ENCODE results near the gene DDI1. TPM values are rescaled to one million over a fixed set of nuclear protein-coding genes. Genes with fewer than 3 reads are reported as not detected.

DDI1 gene
- total and polyA plus RNA-seq, 10 of the 15 experiments (the other 5 are each of a cell fraction or from before 2014, with no cell fraction given), result not detected

- no peaks in the 10 kb centered on the region for H4K20me1 ChIP-seq (ENCODE audit: control insufficient read depth, insufficient read depth)
- ChIA-PET CTCF (no interaction called here), RAD21 (ENCODE audit: unreplicated experiment) (no interaction called here), SMC1A (ENCODE audit: uncharacterized antibody, unreplicated experiment) (no interaction called here), POLR2A (no interaction called here)
- 14% methylated on average over 2 of the region's 2 CpGs for WGBS (ENCODE audit: insufficient coverage, insufficient replicate concordance, low lambda C conversion rate, missing lambda C conversion rate)
- no peak overlapping the region for H3K4me2 ChIP-seq (ENCODE audit: control insufficient read depth, insufficient read depth)
- no peak for DNase-seq (ENCODE audit: low read depth, low spot score)
- intact Hi-C loops (cut with micrococcal nuclease; ENCODE audit: unreplicated experiment), result no loop called here
- no peak overlapping the region for H3K4me3 ChIP-seq
- H3K27ac ChIP-seq (ENCODE audit: control insufficient read depth, insufficient read depth), result no peak overlapping the region
- no peaks in the 10 kb centered on the region for H3K4me1 ChIP-seq (ENCODE audit: control insufficient read depth, insufficient read depth, low read length)
- H3K9ac ChIP-seq (ENCODE audit: control insufficient read depth, insufficient read depth, low read length), result no peak overlapping the region
- no peak for ATAC-seq
- H3K27me3 ChIP-seq (replicated peaks in 1 of 2; ENCODE audit: control insufficient read depth in 2 of 2, insufficient read depth in 2 of 2, low read length in 1 of 2), result no peaks in the 10 kb centered on the region
- in situ Hi-C loops (cut with MboI), result no loop called here
- no peaks in the 10 kb centered on the region for H3K36me3 ChIP-seq (ENCODE audit: control insufficient read depth in 2 of 2, insufficient read depth in 2 of 2, low read length in 1 of 2)
- H2AFZ ChIP-seq (ENCODE audit: control insufficient read depth, low read depth, low read length), result no peak overlapping the region
- BruUV-seq (replicated peaks), result no TSS peak
- H3K9me3 ChIP-seq (replicated peaks; ENCODE audit: control insufficient read depth, insufficient read depth, low read length), result no peaks in the 10 kb centered on the region
- TF ChIP-seq TAF1 (IDR thresholded peaks at IDR 0.05; ENCODE audit: borderline replicate concordance, low read depth, low read length), result no peak
- FAIRE-seq, result no peak
- H3K79me2 ChIP-seq (ENCODE audit: control insufficient read depth, insufficient read depth, low read length), result no peaks in the 10 kb centered on the region
Measured at GRCh38 chr11:104041792-104042191, 5.4 kb downstream of the DDI1 start.

GRCh38 chr11:104043142-104043541 is 6.7 kb downstream of the DDI1 start:
- Histone ChIP-seq H3K27me3 (replicated peaks in 1 of 2; ENCODE audit: control insufficient read depth in 2 of 2, insufficient read depth in 2 of 2, low read length in 1 of 2) (no peaks in the 10 kb centered on the region), H3K27ac (ENCODE audit: control insufficient read depth, insufficient read depth) (no peak overlapping the region), H3K4me3 (no peak overlapping the region), H3K9me3 (replicated peaks; ENCODE audit: control insufficient read depth, insufficient read depth, low read length) (no peaks in the 10 kb centered on the region), H3K4me2 (ENCODE audit: control insufficient read depth, insufficient read depth) (no peak overlapping the region), H3K36me3 (ENCODE audit: control insufficient read depth in 2 of 2, insufficient read depth in 2 of 2, low read length in 1 of 2) (no peaks in the 10 kb centered on the region), H3K79me2 (ENCODE audit: control insufficient read depth, insufficient read depth, low read length) (no peaks in the 10 kb centered on the region), H3K4me1 (ENCODE audit: control insufficient read depth, insufficient read depth, low read length) (no peaks in the 10 kb centered on the region), H3K9ac (ENCODE audit: control insufficient read depth, insufficient read depth, low read length) (no peak overlapping the region), H2AFZ (ENCODE audit: control insufficient read depth, low read depth, low read length) (no peak overlapping the region), H4K20me1 (ENCODE audit: control insufficient read depth, insufficient read depth) (no peaks in the 10 kb centered on the region)
- DNase-seq (ENCODE audit: low read depth, low spot score), result no peak
- ChIA-PET CTCF (no interaction called here), RAD21 (ENCODE audit: unreplicated experiment) (no interaction called here), POLR2A (no interaction called here), SMC1A (ENCODE audit: uncharacterized antibody, unreplicated experiment) (interaction anchor here (0.6 kb wide), 1 partner anchor 111 kb away, joined by 3 read pairs; no protein-coding TSS in a partner anchor)
- FAIRE-seq, result no peak
- no peak for ATAC-seq
- no TSS peak for BruUV-seq (replicated peaks)
- 25% methylated on average over 4 of the region's 4 CpGs for WGBS (ENCODE audit: insufficient coverage, insufficient replicate concordance, low lambda C conversion rate, missing lambda C conversion rate)
- in situ Hi-C loops (cut with MboI), result no loop called here
- intact Hi-C loops (cut with micrococcal nuclease; ENCODE audit: unreplicated experiment), result no loop called here
- TF ChIP-seq IRF3 (IDR thresholded peaks at IDR 0.05) (no peak), TCF7 (IDR thresholded peaks at IDR 0.05; ENCODE audit: borderline replicate concordance) (no peak), STAT3 (IDR thresholded peaks at IDR 0.05; ENCODE audit: low read depth, low read length) (no peak), ZNF217 (IDR thresholded peaks at IDR 0.05) (no peak), ZBED1 (IDR thresholded peaks at IDR 0.05; ENCODE audit: borderline replicate concordance) (no peak), ESRRA (IDR thresholded peaks at IDR 0.05; ENCODE audit: low read length) (no peak), EP300 (IDR thresholded peaks at IDR 0.05; ENCODE audit: borderline replicate concordance in 1 of 2, control insufficient read depth in 1 of 2, low read depth in 2 of 2, low read length in 2 of 2) (no peak), BMI1 (IDR thresholded peaks at IDR 0.05; ENCODE audit: borderline replicate concordance) (no peak), RELB (IDR thresholded peaks at IDR 0.05; ENCODE audit: low read depth) (no peak), SMARCA5 (IDR thresholded peaks at IDR 0.05) (no peak)
- TF ChIP-seq, protein P1, sequence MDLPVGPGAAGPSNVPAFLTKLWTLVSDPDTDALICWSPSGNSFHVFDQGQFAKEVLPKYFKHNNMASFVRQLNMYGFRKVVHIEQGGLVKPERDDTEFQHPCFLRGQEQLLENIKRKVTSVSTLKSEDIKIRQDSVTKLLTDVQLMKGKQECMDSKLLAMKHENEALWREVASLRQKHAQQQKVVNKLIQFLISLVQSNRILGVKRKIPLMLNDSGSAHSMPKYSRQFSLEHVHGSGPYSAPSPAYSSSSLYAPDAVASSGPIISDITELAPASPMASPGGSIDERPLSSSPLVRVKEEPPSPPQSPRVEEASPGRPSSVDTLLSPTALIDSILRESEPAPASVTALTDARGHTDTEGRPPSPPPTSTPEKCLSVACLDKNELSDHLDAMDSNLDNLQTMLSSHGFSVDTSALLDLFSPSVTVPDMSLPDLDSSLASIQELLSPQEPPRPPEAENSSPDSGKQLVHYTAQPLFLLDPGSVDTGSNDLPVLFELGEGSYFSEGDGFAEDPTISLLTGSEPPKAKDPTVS (IDR thresholded peaks at IDR 0.05; ENCODE audit: low read depth, low read length), result no peak

Data from GM12878 (cell line).